Measurements from ENCODE around the gene RTF2. TPM values are rescaled to one million over a fixed set of nuclear protein-coding genes. Genes with fewer than 3 reads are reported as not detected.

The RTF2 gene
- total RNA-seq, 1 donor from 2014 or later = 64.7 TPM

DNA sequence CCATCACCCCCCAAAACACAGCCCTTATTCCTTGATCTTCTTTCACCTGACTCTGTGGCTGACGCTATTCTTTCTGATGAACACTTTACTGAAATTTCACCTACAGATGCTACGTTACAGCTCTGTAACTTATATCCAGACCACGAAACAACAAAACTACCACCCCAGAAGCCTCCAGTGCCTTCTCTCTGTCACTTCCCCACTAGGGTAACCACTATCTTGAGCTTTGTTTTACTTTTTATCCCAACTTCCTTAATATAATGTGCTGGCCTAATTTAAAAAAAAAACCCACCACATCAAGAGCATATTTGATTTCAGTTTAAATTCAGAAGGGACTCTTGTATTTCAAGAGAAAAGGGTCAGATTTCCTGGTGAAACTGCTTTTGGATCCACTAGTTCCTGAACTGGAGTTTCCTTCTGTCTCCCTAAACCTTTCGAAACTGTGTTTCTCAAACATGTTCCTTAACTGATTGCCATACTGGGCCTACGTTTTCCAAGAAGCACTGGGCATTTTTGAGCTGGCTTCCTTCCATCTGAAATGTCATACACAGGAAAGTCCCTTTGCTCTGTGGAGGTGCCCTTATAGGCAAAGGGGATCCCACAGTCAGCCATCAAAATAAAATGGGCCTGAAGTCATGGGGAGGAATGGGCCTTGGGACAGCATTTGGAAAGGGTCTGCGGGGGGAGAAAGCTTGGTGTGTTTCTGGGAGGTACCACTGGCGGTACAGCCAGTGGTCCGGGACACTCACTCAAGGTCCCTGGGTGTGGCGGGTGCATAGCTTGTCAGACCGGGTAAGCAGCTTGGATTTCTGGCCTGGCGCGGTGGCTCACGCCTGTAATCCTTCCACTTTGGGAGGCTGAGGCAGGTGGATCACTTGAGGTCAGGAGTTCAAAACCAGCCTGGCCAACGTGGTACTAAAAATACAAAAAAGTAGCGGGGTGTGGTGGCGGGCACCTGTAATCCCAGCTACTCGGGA, 25.8 kb upstream of the RTF2 start:
- Mint-ChIP-seq H3K9me3 (ENCODE audit: low read depth) (no peaks in the 10 kb centered on the region), H3K36me3 (ENCODE audit: low read depth) (no peaks in the 10 kb centered on the region), H3K4me3 (ENCODE audit: unreplicated experiment) (no peak overlapping the region), H3K27me3 (ENCODE audit: low read depth) (no peaks in the 10 kb centered on the region), H3K27ac (ENCODE audit: unreplicated experiment) (peak overlapping the region; percentile 15), H3K4me1 (ENCODE audit: low read depth) (peaks cover 53% of the 10 kb centered on the region)
- TF ChIP-seq, protein P1, sequence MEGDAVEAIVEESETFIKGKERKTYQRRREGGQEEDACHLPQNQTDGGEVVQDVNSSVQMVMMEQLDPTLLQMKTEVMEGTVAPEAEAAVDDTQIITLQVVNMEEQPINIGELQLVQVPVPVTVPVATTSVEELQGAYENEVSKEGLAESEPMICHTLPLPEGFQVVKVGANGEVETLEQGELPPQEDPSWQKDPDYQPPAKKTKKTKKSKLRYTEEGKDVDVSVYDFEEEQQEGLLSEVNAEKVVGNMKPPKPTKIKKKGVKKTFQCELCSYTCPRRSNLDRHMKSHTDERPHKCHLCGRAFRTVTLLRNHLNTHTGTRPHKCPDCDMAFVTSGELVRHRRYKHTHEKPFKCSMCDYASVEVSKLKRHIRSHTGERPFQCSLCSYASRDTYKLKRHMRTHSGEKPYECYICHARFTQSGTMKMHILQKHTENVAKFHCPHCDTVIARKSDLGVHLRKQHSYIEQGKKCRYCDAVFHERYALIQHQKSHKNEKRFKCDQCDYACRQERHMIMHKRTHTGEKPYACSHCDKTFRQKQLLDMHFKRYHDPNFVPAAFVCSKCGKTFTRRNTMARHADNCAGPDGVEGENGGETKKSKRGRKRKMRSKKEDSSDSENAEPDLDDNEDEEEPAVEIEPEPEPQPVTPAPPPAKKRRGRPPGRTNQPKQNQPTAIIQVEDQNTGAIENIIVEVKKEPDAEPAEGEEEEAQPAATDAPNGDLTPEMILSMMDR (IDR thresholded peaks at IDR 0.05) = no peak
- DNase-seq (ENCODE audit: low spot score) = no peak

DNA sequence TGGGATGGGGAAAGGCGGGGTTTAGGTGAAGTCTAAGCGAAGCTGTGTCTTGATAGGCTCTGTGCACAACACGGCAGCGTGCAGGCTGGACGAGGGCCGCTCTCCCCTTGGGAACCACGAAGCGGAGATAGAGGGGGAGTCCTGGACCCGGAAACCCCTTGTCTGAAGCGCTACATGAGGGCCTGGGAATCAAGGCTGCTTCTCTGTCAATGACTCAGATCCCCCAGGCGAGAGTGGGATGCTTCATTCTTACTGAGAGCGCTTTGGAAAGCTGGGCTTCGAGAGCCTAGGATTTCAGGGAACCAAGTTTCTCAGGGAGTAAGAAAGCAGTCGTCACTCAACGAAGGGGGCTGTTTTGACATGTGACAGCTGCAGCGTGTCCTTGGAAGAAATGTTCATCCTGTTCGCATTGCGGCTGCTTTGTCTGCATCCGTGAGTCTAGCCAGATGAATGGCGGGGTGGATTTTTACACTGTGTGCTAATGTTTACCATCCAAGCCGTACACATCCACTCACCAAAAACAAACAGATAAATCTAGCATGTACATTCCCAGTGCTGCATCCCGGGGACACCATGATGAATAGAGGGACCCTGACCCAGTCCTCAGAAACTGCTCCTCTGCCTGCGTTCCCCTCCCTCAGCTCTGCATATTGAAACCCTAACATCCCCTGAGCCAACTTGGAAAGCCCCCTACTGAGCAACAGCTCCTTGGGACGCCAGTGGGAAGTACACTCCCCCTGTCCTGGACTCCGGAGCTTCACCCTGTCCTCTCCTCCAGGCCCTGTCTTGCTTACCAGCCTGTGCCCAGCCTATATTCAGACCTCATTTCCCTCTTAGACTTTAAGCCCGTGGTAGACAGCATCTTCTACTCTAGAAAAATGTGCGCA, 24.5 kb upstream of the RTF2 start:
- Mint-ChIP-seq H3K27ac (ENCODE audit: unreplicated experiment) (no peak overlapping the region), H3K4me1 (ENCODE audit: low read depth) (peaks cover 44% of the 10 kb centered on the region), H3K9me3 (ENCODE audit: low read depth) (no peaks in the 10 kb centered on the region), H3K4me3 (ENCODE audit: unreplicated experiment) (no peak overlapping the region), H3K36me3 (ENCODE audit: low read depth) (no peaks in the 10 kb centered on the region), H3K27me3 (ENCODE audit: low read depth) (no peaks in the 10 kb centered on the region)
- no peak for DNase-seq (ENCODE audit: low spot score)
- TF ChIP-seq, protein P1 (IDR thresholded peaks at IDR 0.05) = no peak

DNA sequence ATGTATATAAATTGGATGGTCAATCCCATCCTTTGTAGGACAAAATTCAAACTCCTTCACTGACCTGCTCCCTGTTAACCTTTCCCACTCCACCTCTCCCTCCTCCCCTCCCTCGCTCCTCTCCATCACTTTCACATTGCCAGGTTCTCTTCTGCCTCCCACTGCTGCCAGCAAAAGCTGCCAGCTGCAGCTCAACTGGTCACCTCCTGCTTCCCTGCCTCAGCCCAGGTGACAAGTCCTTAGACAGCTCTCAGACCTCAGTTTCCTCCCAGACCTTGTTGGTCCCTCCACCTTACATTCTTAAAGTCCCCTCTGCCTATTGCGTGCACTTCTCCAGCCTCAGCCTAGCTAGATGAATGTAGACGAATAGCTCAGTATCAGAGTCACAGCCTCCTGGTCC, 23.3 kb upstream of the RTF2 start:
- no peak overlapping the region for H3K4me3 Mint-ChIP-seq (ENCODE audit: unreplicated experiment)
- peaks cover 33% of the 10 kb centered on the region for H3K4me1 Mint-ChIP-seq (ENCODE audit: low read depth)
- no peaks in the 10 kb centered on the region for H3K36me3 Mint-ChIP-seq (ENCODE audit: low read depth)
- no peaks in the 10 kb centered on the region for H3K27me3 Mint-ChIP-seq (ENCODE audit: low read depth)
- no peak for DNase-seq (ENCODE audit: low spot score)
- TF ChIP-seq, protein P1 (IDR thresholded peaks at IDR 0.05) = no peak
- no peaks in the 10 kb centered on the region for H3K9me3 Mint-ChIP-seq (ENCODE audit: low read depth)
- no peak overlapping the region for H3K27ac Mint-ChIP-seq (ENCODE audit: unreplicated experiment)

DNA sequence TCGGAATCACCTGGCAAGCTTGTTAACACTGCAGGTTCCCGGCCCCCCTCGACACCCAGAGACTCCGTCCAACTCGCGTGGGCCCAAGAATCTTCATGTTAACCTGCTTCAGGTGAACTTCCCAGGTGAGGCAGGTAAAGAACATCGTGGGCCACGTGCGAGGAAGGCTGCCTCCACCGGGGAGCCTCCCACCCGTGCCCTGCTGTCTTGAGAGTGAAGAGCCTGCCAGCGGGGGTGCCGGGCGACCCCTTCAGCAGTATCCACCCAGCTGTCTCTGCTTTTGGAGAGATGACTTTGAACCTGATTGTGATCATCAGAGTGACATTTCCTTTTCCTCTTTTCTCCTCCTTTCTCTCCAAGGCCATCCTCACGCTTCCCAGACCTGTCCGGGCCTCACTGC, 22.9 kb upstream of the RTF2 start:
- no peaks in the 10 kb centered on the region for H3K36me3 Mint-ChIP-seq (ENCODE audit: low read depth)
- H3K4me3 Mint-ChIP-seq (ENCODE audit: unreplicated experiment) = no peak overlapping the region
- H3K4me1 Mint-ChIP-seq (ENCODE audit: low read depth) = peaks cover 29% of the 10 kb centered on the region
- H3K27me3 Mint-ChIP-seq (ENCODE audit: low read depth) = no peaks in the 10 kb centered on the region
- no peak for DNase-seq (ENCODE audit: low spot score)
- no peaks in the 10 kb centered on the region for H3K9me3 Mint-ChIP-seq (ENCODE audit: low read depth)
- TF ChIP-seq, protein P1 (IDR thresholded peaks at IDR 0.05) = no peak
- no peak overlapping the region for H3K27ac Mint-ChIP-seq (ENCODE audit: unreplicated experiment)

DNA sequence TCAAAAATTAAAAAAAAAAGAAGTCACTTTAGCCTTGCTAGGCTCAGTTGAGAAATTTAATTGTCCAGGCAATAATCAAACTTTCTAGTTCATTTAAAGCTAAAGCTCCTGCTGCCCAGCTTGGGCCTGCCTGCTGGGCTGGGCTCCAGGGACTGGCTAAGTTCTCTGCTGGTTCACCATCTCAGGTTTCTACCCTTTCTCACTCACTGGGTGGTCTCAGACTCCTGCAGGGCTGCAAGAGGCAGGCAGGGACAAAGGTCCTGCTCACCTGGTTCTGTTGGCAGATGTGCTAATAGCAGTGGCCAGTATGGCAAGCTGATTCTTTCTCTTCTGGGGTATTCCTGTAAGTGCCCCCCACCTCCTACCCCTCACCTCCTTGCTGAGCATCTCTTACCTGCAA, 21.2 kb upstream of the RTF2 start:
- no peaks in the 10 kb centered on the region for H3K36me3 Mint-ChIP-seq (ENCODE audit: low read depth)
- H3K9me3 Mint-ChIP-seq (ENCODE audit: low read depth) = no peaks in the 10 kb centered on the region
- DNase-seq (ENCODE audit: low spot score) = no peak
- no peak overlapping the region for H3K4me3 Mint-ChIP-seq (ENCODE audit: unreplicated experiment)
- no peak overlapping the region for H3K27ac Mint-ChIP-seq (ENCODE audit: unreplicated experiment)
- no peaks in the 10 kb centered on the region for H3K27me3 Mint-ChIP-seq (ENCODE audit: low read depth)
- H3K4me1 Mint-ChIP-seq (ENCODE audit: low read depth) = peaks cover 19% of the 10 kb centered on the region
- TF ChIP-seq, protein P1 (IDR thresholded peaks at IDR 0.05) = no peak
